Measurements from ENCODE around the gene CYB5RL.

CYB5RL gene, protein sequence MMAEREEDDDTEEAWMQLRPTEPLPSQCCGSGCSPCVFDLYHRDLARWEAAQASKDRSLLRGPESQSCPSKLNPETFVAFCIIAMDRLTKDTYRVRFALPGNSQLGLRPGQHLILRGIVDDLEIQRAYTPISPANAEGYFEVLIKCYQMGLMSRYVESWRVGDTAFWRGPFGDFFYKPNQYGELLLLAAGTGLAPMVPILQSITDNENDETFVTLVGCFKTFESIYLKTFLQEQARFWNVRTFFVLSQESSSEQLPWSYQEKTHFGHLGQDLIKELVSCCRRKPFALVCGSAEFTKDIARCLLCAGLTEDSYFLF

DNA sequence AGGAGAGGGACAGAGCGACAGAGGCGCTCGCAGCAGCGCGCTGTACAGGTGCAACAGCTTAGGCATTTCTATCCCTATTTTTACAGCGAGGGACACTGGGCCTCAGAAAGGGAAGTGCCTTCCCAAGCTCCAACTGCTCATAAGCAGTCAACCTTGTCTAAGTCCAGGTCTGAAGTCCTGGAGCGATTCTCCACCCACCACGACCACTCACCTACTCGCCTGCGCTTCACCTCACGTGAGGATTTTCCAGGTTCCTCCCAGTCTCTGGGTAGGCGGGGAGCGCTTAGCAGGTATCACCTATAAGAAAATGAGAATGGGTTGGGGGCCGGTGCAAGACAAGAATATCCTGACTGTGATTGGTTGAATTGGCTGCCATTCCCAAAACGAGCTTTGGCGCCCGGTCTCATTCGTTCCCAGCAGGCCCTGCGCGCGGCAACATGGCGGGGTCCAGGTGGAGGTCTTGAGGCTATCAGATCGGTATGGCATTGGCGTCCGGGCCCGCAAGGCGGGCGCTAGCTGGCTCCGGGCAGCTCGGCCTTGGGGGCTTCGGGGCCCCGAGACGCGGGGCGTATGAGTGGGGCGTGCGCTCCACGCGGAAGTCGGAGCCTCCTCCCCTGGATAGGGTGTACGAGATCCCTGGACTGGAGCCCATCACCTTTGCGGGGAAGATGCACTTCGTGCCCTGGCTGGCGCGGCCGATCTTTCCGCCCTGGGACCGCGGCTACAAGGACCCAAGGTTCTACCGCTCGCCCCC lies at the start of gene CYB5RL, which contains the start of gene MRPL37:
TSS of gene CYB5RL (minus strand) at position 266 of the 754 bp plus-strand sequence. CDS start 4,414 bp downstream, outside the sequence.
TSS of gene MRPL37 (plus strand) at position 403 of the 754 bp plus-strand sequence. CDS start at position 480, 77 bp downstream.
- DNase-seq (ENCODE audit: extremely low read depth, insufficient read length) = peak; percentile 88

GRCh38 chr1:54248966-54249365 lies 49.1 kb upstream of the CYB5RL start:
- Histone ChIP-seq H3K4me3 (replicated peaks; ENCODE audit: low read depth, low read length) (no peak overlapping the region), H3K36me3 (ENCODE audit: control insufficient read depth, insufficient read depth, low read length) (peaks cover 9% of the 10 kb centered on the region), H3K27me3 (replicated peaks; ENCODE audit: control insufficient read depth, insufficient read depth, low read length) (no peaks in the 10 kb centered on the region)
- TF ChIP-seq, protein P1, sequence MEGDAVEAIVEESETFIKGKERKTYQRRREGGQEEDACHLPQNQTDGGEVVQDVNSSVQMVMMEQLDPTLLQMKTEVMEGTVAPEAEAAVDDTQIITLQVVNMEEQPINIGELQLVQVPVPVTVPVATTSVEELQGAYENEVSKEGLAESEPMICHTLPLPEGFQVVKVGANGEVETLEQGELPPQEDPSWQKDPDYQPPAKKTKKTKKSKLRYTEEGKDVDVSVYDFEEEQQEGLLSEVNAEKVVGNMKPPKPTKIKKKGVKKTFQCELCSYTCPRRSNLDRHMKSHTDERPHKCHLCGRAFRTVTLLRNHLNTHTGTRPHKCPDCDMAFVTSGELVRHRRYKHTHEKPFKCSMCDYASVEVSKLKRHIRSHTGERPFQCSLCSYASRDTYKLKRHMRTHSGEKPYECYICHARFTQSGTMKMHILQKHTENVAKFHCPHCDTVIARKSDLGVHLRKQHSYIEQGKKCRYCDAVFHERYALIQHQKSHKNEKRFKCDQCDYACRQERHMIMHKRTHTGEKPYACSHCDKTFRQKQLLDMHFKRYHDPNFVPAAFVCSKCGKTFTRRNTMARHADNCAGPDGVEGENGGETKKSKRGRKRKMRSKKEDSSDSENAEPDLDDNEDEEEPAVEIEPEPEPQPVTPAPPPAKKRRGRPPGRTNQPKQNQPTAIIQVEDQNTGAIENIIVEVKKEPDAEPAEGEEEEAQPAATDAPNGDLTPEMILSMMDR (IDR thresholded peaks at IDR 0.05; ENCODE audit: insufficient read depth, low read length, poor library complexity, severe bottlenecking) = no peak
- no peak for DNase-seq (ENCODE audit: extremely low read depth, insufficient read length)

More for the DNA sequence above, at the start of gene CYB5RL, which contains the start of gene MRPL37:
- Histone ChIP-seq H3K4me3 (replicated peaks; ENCODE audit: low read depth, low read length) (peak within 1 kb of the TSS; percentile 81), H3K27me3 (replicated peaks; ENCODE audit: control insufficient read depth, insufficient read depth, low read length) (no peaks in the 10 kb centered on the region), H3K36me3 (ENCODE audit: control insufficient read depth, insufficient read depth, low read length) (peaks cover 4% of the 10 kb centered on the region)
- TF ChIP-seq, protein P1 (IDR thresholded peaks at IDR 0.05; ENCODE audit: insufficient read depth, low read length, poor library complexity, severe bottlenecking) = no peak

GRCh38 chr1:54247863-54248515 lies 48.2 kb upstream of the CYB5RL start:
- no peak overlapping the region for H3K4me3 ChIP-seq (replicated peaks; ENCODE audit: low read depth, low read length)
- H3K36me3 ChIP-seq (ENCODE audit: control insufficient read depth, insufficient read depth, low read length) = peaks cover 9% of the 10 kb centered on the region
- H3K27me3 ChIP-seq (replicated peaks; ENCODE audit: control insufficient read depth, insufficient read depth, low read length) = no peaks in the 10 kb centered on the region
- TF ChIP-seq, protein P1 (IDR thresholded peaks at IDR 0.05; ENCODE audit: insufficient read depth, low read length, poor library complexity, severe bottlenecking) = no peak
- no peak for DNase-seq (ENCODE audit: extremely low read depth, insufficient read length)

GRCh38 chr1:54246116-54246721 lies 46.4 kb upstream of the CYB5RL start:
- TF ChIP-seq, protein P1 (IDR thresholded peaks at IDR 0.05; ENCODE audit: insufficient read depth, low read length, poor library complexity, severe bottlenecking) = no peak
- Histone ChIP-seq H3K4me3 (replicated peaks; ENCODE audit: low read depth, low read length) (no peak overlapping the region), H3K36me3 (ENCODE audit: control insufficient read depth, insufficient read depth, low read length) (peaks cover 7% of the 10 kb centered on the region), H3K27me3 (replicated peaks; ENCODE audit: control insufficient read depth, insufficient read depth, low read length) (no peaks in the 10 kb centered on the region)
- DNase-seq (ENCODE audit: extremely low read depth, insufficient read length) = no peak

GRCh38 chr1:54245501-54245900 lies 45.7 kb upstream of the CYB5RL start:
- no peak overlapping the region for H3K4me3 ChIP-seq (replicated peaks; ENCODE audit: low read depth, low read length)
- TF ChIP-seq, protein P1 (IDR thresholded peaks at IDR 0.05; ENCODE audit: insufficient read depth, low read length, poor library complexity, severe bottlenecking) = no peak
- H3K36me3 ChIP-seq (ENCODE audit: control insufficient read depth, insufficient read depth, low read length) = peaks cover 7% of the 10 kb centered on the region
- no peak for DNase-seq (ENCODE audit: extremely low read depth, insufficient read length)
- H3K27me3 ChIP-seq (replicated peaks; ENCODE audit: control insufficient read depth, insufficient read depth, low read length) = no peaks in the 10 kb centered on the region
